ENCODE results near the gene KAZN. TPM values are rescaled to one million over a fixed set of nuclear protein-coding genes. Genes with fewer than 3 reads are reported as not detected.

Gene KAZN
- polyA plus RNA-seq, 1 of the 3 experiments (the other 2 are of a cell fraction), result 6.8 TPM

DNA sequence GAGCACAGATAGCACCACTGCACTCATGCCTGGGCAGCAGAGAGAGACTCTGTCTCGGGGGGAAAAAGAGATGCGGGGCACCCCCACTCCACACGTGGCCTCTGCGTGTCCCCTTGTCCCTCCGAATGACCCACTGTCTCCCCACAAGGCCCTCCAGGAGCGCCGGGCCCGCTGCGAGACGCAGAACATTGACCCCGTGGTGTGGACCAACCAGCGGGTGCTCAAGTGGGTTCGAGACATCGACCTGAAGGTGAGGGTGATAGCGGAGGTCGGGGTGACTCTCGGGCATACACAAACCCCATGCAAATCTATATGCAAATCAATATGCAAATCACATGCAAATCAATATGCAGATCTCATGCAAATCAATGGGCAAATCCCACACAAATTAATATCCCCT is 504.7 kb downstream of the KAZN start (continued):
- TF ChIP-seq EP300 (IDR thresholded peaks at IDR 0.05; ENCODE audit: borderline replicate concordance in 1 of 2, low read depth in 1 of 2, low read length in 1 of 2) (no peak), NFIC (IDR thresholded peaks at IDR 0.05; ENCODE audit: borderline replicate concordance) (no peak), MXI1 (IDR thresholded peaks at IDR 0.05; ENCODE audit: low read depth, low read length) (no peak), CHD2 (IDR thresholded peaks at IDR 0.05; ENCODE audit: low read length, partially characterized antibody) (no peak), YY1 (IDR thresholded peaks at IDR 0.05; ENCODE audit: low read depth) (no peak)
- TF ChIP-seq, protein P1, sequence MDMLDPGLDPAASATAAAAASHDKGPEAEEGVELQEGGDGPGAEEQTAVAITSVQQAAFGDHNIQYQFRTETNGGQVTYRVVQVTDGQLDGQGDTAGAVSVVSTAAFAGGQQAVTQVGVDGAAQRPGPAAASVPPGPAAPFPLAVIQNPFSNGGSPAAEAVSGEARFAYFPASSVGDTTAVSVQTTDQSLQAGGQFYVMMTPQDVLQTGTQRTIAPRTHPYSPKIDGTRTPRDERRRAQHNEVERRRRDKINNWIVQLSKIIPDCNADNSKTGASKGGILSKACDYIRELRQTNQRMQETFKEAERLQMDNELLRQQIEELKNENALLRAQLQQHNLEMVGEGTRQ (IDR thresholded peaks at IDR 0.05; ENCODE audit: borderline replicate concordance, low read depth, low read length), result no peak

DNA sequence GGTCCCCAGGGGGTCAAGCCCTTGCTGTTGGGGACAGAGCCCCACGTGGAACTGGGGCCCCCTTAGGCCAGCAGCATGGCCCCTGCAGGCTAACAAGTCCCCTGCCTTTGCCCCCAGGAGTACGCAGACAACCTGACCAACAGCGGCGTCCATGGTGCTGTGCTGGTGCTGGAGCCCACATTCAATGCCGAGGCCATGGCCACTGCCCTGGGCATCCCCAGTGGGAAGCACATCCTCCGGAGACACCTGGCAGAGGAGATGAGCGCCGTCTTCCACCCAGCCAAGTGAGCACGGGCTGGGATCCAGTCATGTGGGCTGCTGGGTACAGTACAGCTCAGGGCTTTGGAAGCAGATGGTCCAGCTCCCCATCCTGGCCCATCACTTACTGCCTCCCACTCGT is 505.4 kb downstream of the KAZN start:
- Histone ChIP-seq H3K27me3 (ENCODE audit: insufficient read depth) (no peaks in the 10 kb centered on the region), H4K20me1 (ENCODE audit: insufficient read depth) (no peaks in the 10 kb centered on the region), H3K4me3 (ENCODE audit: low read depth in 2 of 2, low read length in 1 of 2) (no peak overlapping the region), H3K9me2 (no peaks in the 10 kb centered on the region), H3K9me3 (no peaks in the 10 kb centered on the region), H2AFZ (ENCODE audit: low read depth) (no peak overlapping the region), H3K4me1 (ENCODE audit: control insufficient read depth in 1 of 2, insufficient read depth in 2 of 2, low read depth in 1 of 2, low read length in 1 of 2) (peaks cover 0 to 9% of the 10 kb centered on the region in 2 experiments; a peak in 1 of 4 replicates), H3K4me2 (no peak overlapping the region), H3F3A (replicated peaks; ENCODE audit: insufficient read depth) (no peaks in the 10 kb centered on the region), H3K9ac (no peak overlapping the region), H3K79me2 (ENCODE audit: insufficient read depth) (no peaks in the 10 kb centered on the region), H3K27ac (ENCODE audit: low read depth in 2 of 2, low read length in 1 of 2) (no peak overlapping the region), H3K36me3 (replicated peaks in 1 of 2; ENCODE audit: control insufficient read depth in 1 of 2, insufficient read depth in 2 of 2, low read length in 1 of 2) (no peaks in the 10 kb centered on the region)
- CTCF ChIA-PET, result no interaction called here
- TF ChIP-seq SMC3 (IDR thresholded peaks at IDR 0.05; ENCODE audit: low read depth, low read length) (no peak), YY1 (IDR thresholded peaks at IDR 0.05; ENCODE audit: low read depth) (no peak), SIN3A (IDR thresholded peaks at IDR 0.05; ENCODE audit: borderline replicate concordance, low read depth, low read length) (no peak), POLR2AphosphoS5 (IDR thresholded peaks at IDR 0.05; ENCODE audit: low read depth, low read length) (no peak), MEF2A (IDR thresholded peaks at IDR 0.05; ENCODE audit: borderline replicate concordance, low read depth) (no peak), CTCF (IDR thresholded peaks at IDR 0.05) (no peak), TAF1 (IDR thresholded peaks at IDR 0.05; ENCODE audit: borderline replicate concordance, low read depth, low read length) (no peak), MXI1 (IDR thresholded peaks at IDR 0.05; ENCODE audit: low read depth, low read length) (no peak), CHD2 (IDR thresholded peaks at IDR 0.05; ENCODE audit: low read length, partially characterized antibody) (no peak), NRF1 (IDR thresholded peaks at IDR 0.05; ENCODE audit: low read depth, low read length) (no peak), RAD21 (IDR thresholded peaks at IDR 0.05; ENCODE audit: low read length) (no peak), PBX3 (IDR thresholded peaks at IDR 0.05) (no peak), RCOR1 (IDR thresholded peaks at IDR 0.05; ENCODE audit: low read length) (no peak), GATA2 (CRISPR knock-in tag; IDR thresholded peaks at IDR 0.05) (no peak), TEAD4 (IDR thresholded peaks at IDR 0.05; ENCODE audit: borderline replicate concordance, insufficient read depth) (no peak), NFIC (IDR thresholded peaks at IDR 0.05; ENCODE audit: borderline replicate concordance) (no peak), ELF1 (IDR thresholded peaks at IDR 0.05) (no peak), FOXM1 (IDR thresholded peaks at IDR 0.05; ENCODE audit: low read depth) (no peak)
- TF ChIP-seq, protein P2, sequence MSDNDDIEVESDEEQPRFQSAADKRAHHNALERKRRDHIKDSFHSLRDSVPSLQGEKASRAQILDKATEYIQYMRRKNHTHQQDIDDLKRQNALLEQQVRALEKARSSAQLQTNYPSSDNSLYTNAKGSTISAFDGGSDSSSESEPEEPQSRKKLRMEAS (IDR thresholded peaks at IDR 0.05; ENCODE audit: low read depth), result no peak
- WGBS (ENCODE audit: low lambda C conversion rate), result 7% methylated on average over 1 of the region's 10 CpGs
- DNase-seq, result no peak
- POLR2A ChIA-PET, result no interaction called here
